A549 (cell line): ENCODE measurements around the gene BLTP2. TPM values are rescaled to one million over a fixed set of nuclear protein-coding genes. Genes with fewer than 3 reads are reported as not detected.
"Not testable (repeated sequence)": the region's sequence is repeated elsewhere in the genome, so short reads cannot be mapped to it uniquely, and the experiment has no call there.

Source experiments
- ATAC-seq, 2 experiments: fragments of 200-7000 bp in 1 of 2; fragments of >200 bp in 1 of 2; cut with Nextera tagmentation in 1 of 2; cut with Tn5 transposase in 1 of 2; 3 replicates each; pipeline versions ENCODE4 v1.8.0 to v1.9.1; 2018 to 2020; ENCODE audit warnings: mild to moderate bottlenecking in 1 of 2, moderate library complexity in 1 of 2
- CTCF ChIA-PET: fragments of 300-600 bp; sonication (Branson Sonifier 250); formaldehyde crosslinking; extraction: SDS; loops from one replicate; lab custom pipeline; 2021; ENCODE audit warnings: antibody characterized with exemption, inconsistent platforms; lab: Yijun Ruan, JAX
- POLR2A ChIA-PET: fragments of 350-600 bp; formaldehyde crosslinking; extraction: SDS; loops from one replicate; lab custom pipeline; 2021; ENCODE audit warnings: antibody characterized with exemption, inconsistent platforms; lab: Yijun Ruan, JAX
- DNase-seq, 2 experiments: peaks; one replicate each; pipeline versions ENCODE4 v3.0.0 to v3.0.0-alpha.2; 2011 to 2016; ENCODE audit warnings: low read depth in 1 of 2, low spot score in 1 of 2
- FAIRE-seq: peaks from 2 replicates; lab custom pipeline; 2011; peaks lifted over from hg19 to GRCh38; lab: Jason Lieb, UNC
- H3K27ac ChIP-seq, 2 experiments: fragments of >200 bp; sonication (Bioruptor Twin); formaldehyde crosslinking; 3 replicates each; pipeline ENCODE4 v1.5.1; 2016 to 2017
- H3K4me1 ChIP-seq: fragments of >200 bp; sonication (Bioruptor Twin); formaldehyde crosslinking; 3 replicates; pipeline ENCODE4 v1.6.1; 2016
- H3K4me2 ChIP-seq: fragments of >200 bp; sonication (Bioruptor Twin); formaldehyde crosslinking; 3 replicates; pipeline ENCODE4 v1.6.1; 2016
- H3K4me3 ChIP-seq: fragments of >200 bp; sonication (Bioruptor Twin); formaldehyde crosslinking; 3 replicates; pipeline ENCODE4 v1.5.1; 2016
- H3K9me3 ChIP-seq: fragments of >200 bp; sonication (Bioruptor Twin); formaldehyde crosslinking; 3 replicates; pipeline ENCODE4 v1.6.1; 2016
- BCL3 ChIP-seq: fragments of >200 bp; sonication (Bioruptor Twin); formaldehyde crosslinking; IDR thresholded peaks from 3 replicates; pipeline ENCODE4 v1.6.1; 2016
- BHLHE40 ChIP-seq: IDR thresholded peaks from 2 replicates; pipeline ENCODE4 v1.6.1; 2012; ENCODE audit warnings: low read depth, low read length, inconsistent platforms
- CEBPB ChIP-seq, 2 experiments: fragments of >200 bp in 1 of 2; sonication (Bioruptor Twin) in 1 of 2; formaldehyde crosslinking in 1 of 2; IDR thresholded peaks; 2 replicates each; pipeline ENCODE4 v1.6.1; 2012 to 2016
- CHD4 ChIP-seq: fragments of 200-600 bp; sonication (generic); IDR thresholded peaks from 2 replicates; pipeline ENCODE4 v1.6.1; 2016; ENCODE audit warnings: antibody characterized with exemption, mild to moderate bottlenecking, borderline replicate concordance
- E2F6 ChIP-seq: IDR thresholded peaks from 2 replicates; pipeline ENCODE4 v1.6.1; 2012; ENCODE audit warnings: low read depth, borderline replicate concordance
- EHF ChIP-seq: fragments of 250-450 bp; sonication (Bioruptor Pico); IDR thresholded peaks from 2 replicates; pipeline ENCODE4 v1.5.0; 2020; ENCODE audit warnings: mild to moderate bottlenecking
- ELK1 ChIP-seq: fragments of 150-350 bp; IDR thresholded peaks from 2 replicates; pipeline ENCODE4 v1.6.1; 2014; ENCODE audit warnings: low read depth, mild to moderate bottlenecking, low read length
- FOSL2 ChIP-seq, 2 experiments: fragments of 450-650 bp in 1 of 2; fragments of >200 bp in 1 of 2; sonication (Bioruptor Twin) in 1 of 2; formaldehyde crosslinking; IDR thresholded peaks; 2 replicates each; pipeline versions ENCODE4 v1.5.0 to v1.6.1; 2016 to 2020; ENCODE audit warnings: mild to moderate bottlenecking in 1 of 2, moderate library complexity in 1 of 2
- GATA3 ChIP-seq: IDR thresholded peaks from 2 replicates; pipeline ENCODE4 v1.6.1; 2012; ENCODE audit warnings: borderline replicate concordance
- HEYL ChIP-seq: fragments of 250-450 bp; sonication (Bioruptor Pico); IDR thresholded peaks from 2 replicates; pipeline ENCODE4 v1.8.0; 2021; ENCODE audit warnings: mild to moderate bottlenecking, moderate library complexity
- HOXA7 ChIP-seq: fragments of 250-450 bp; sonication (Bioruptor Pico); IDR thresholded peaks from 2 replicates; pipeline ENCODE4 v1.5.0; 2020; ENCODE audit warnings: mild to moderate bottlenecking, moderate library complexity
- JUN ChIP-seq, 2 experiments: fragments of >200 bp; sonication (Bioruptor Twin); formaldehyde crosslinking; IDR thresholded peaks; 2 replicates in 1 of 2; 3 replicates in 1 of 2; pipeline ENCODE4 v1.6.1; 2016 to 2017
- MAX ChIP-seq: IDR thresholded peaks from 2 replicates; pipeline ENCODE4 v1.6.1; 2012
- MAZ ChIP-seq: fragments of 150-350 bp; IDR thresholded peaks from 2 replicates; pipeline ENCODE4 v1.6.1; 2014; ENCODE audit warnings: antibody characterized with exemption, low read depth, low read length, borderline replicate concordance
- NFE2L2 ChIP-seq: fragments of 150-350 bp; conservative IDR thresholded peaks from 2 replicates; pipeline ENCODE4 v1.6.1; 2014; ENCODE audit warnings: low read length
- PBX3 ChIP-seq: IDR thresholded peaks from 2 replicates; pipeline ENCODE4 v1.6.1; 2012
- PHF8 ChIP-seq: fragments of 200-600 bp; sonication (generic); IDR thresholded peaks from 2 replicates; pipeline ENCODE4 v1.6.1; 2016; ENCODE audit warnings: low read depth, mild to moderate bottlenecking, antibody characterized with exemption, moderate library complexity, borderline replicate concordance
- POLR2A ChIP-seq: IDR thresholded peaks from 2 replicates; pipeline ENCODE4 v1.6.1; 2012; ENCODE audit warnings: mild to moderate bottlenecking, low read length
- RFX5 ChIP-seq: fragments of 450-650 bp; IDR thresholded peaks from 2 replicates; pipeline ENCODE4 v1.7.1; 2014; ENCODE audit warnings: antibody characterized with exemption, mild to moderate bottlenecking, moderate library complexity
- TFCP2L1 ChIP-seq: fragments of 250-450 bp; sonication (Bioruptor Pico); IDR thresholded peaks from 2 replicates; pipeline ENCODE4 v1.5.0; 2021; ENCODE audit warnings: mild to moderate bottlenecking
- ZFP36 ChIP-seq: fragments of 450-650 bp; IDR thresholded peaks from 2 replicates; pipeline ENCODE4 v1.6.1; 2014; ENCODE audit warnings: borderline replicate concordance; ENCODE audit not compliant: partially characterized antibody
- ZSCAN20 ChIP-seq: fragments of 250-450 bp; sonication (Bioruptor Pico); IDR thresholded peaks from 2 replicates; pipeline ENCODE4 v1.8.0; 2022; ENCODE audit warnings: mild to moderate bottlenecking, moderate library complexity
- WGBS: methylation state at CpG from one replicate; pipeline ENCODE4 v1.1.6; 2017; ENCODE audit errors: missing lambda C conversion rate; 5-methylcytosine and 5-hydroxymethylcytosine counted together
- polyA plus RNA-seq, 4 experiments: library from polyadenylated mRNA; depleted of rRNA in 3 of 4; stranded (reverse); fragments of >200 nt; fragmentation: RNase III in 1 of 4; extraction: RNeasy Plus Mini Kit Qiagen cat#74134 plus additional on column Dnase treatment in 1 of 4; gene quantifications; 2 replicates in 3 of 4; 3 replicates in 1 of 4; pipeline ENCODE4 v1.2.3, GENCODE V29; 2011 to 2017

The BLTP2 gene
- polyA plus RNA-seq, 2 of the 4 experiments (the other 2 are of a cell fraction), result 81.1 to 150 TPM

GRCh38 chr17:28661635-28662526 lies 16.9 kb upstream of the BLTP2 start, which contains the start of the genes SDF2 and SUPT6H:
TSS of gene SDF2 (minus strand) at chr17:28661906. CDS start at chr17:28661876, 30 bp downstream.
TSS of gene SUPT6H (plus strand) at chr17:28662205. CDS start at chr17:28673402, 11,197 bp downstream.
- 2% methylated on average over 57 of the region's 66 CpGs for WGBS
- H3K4me3 ChIP-seq, result peak within 1 kb of the TSS; percentile 74
- peaks cover 31% of the 10 kb centered on the region for H3K4me1 ChIP-seq
- TF ChIP-seq NFE2L2 (0 out of 2 replicates have a peak, but pooled peaks have one; percentile 12), POLR2A (peak; percentile 90), HOXA7 (CRISPR knock-in tag) (0 out of 2 replicates have a peak, but pooled peaks have one; percentile 3), BHLHE40 (no peak), JUN (IDR thresholded peaks at IDR 0.05) (peak; percentile 42 to 93; a peak in 3 of 5 replicates), E2F6 (peak; percentile 71; the same call in 1 of the 2 replicates), FOSL2 (IDR thresholded peaks at IDR 0.05) (no peak), FOSL2 (CRISPR knock-in tag; IDR thresholded peaks at IDR 0.05) (peak; percentile 20; the same call in 1 of the 2 replicates), PHF8 (peak; percentile 94), MAX (peak; percentile 76), BCL3 (peak; percentile 80; the same call in 2 of the 3 replicates), GATA3 (no peak), ELK1 (0 out of 2 replicates have a peak, but pooled peaks have one; percentile 56), CHD4 (no peak), RFX5 (no peak; the same call in 1 of the 2 replicates), CEBPB (IDR thresholded peaks at IDR 0.05) (peak in 1 of 2 experiments; percentile 50; a peak in 1 of 4 replicates), ZFP36 (no peak), ZSCAN20 (CRISPR knock-in tag) (no peak), MAZ (0 out of 2 replicates have a peak, but pooled peaks have one; percentile 67), HEYL (no peak), EHF (CRISPR knock-in tag) (0 out of 2 replicates have a peak, but pooled peaks have one; percentile 13), PBX3 (peak; percentile 54; the same call in 1 of the 2 replicates), TFCP2L1 (CRISPR knock-in tag) (peak; percentile 93)
- H3K4me2 ChIP-seq, result peak within 1 kb of the TSS; percentile 87
- no peaks in the 10 kb centered on the region for H3K9me3 ChIP-seq
- peak; percentile 92 to 97 for ATAC-seq
- ChIA-PET CTCF (interaction anchor here (0.6 to 7.1 kb wide), 15 partner anchors 9 to 217 kb away, joined by 3 to 81 read pairs (median 3); partner anchors contain the start of genes BLTP2, PIGS, PROCA1 and RPL23A), POLR2A (interaction anchor here (0.6 to 2.4 kb wide), 15 partner anchors 9 to 290 kb away, joined by 3 to 41 read pairs (median 7); partner anchors contain the start of genes BLTP2, PROCA1 and RPL23A)
- FAIRE-seq, result no peak
- H3K27ac ChIP-seq, result peak within 1 kb of the TSS; percentile 94 to 96
- DNase-seq, result peak; percentile 92 to 97

- peaks cover 31% of the 10 kb centered on the region for H3K4me1 ChIP-seq
- H3K4me3 ChIP-seq, H3K9me3 ChIP-seq, H3K4me2 ChIP-seq, H3K27ac ChIP-seq, FAIRE-seq, DNase-seq, POLR2A ChIA-PET, ATAC-seq: not testable (repeated sequence)
- 96% methylated on average over 23 of the region's 23 CpGs for WGBS
- CTCF ChIA-PET, result interaction anchor here (3.7 kb wide), 1 partner anchor 8 kb away, joined by 22 read pairs; no protein-coding TSS in a partner anchor
Observed at GRCh38 chr17:28659497-28659881, 14.5 kb upstream of the BLTP2 start.

- H3K27ac ChIP-seq, FAIRE-seq, DNase-seq, H3K4me3 ChIP-seq, POLR2A ChIA-PET, ATAC-seq, H3K4me2 ChIP-seq, H3K9me3 ChIP-seq: not testable (repeated sequence)
- CTCF ChIA-PET, result interaction anchor here (1.4 to 4.0 kb wide), 2 partner anchors 12 to 15 kb away, joined by 4 to 20 read pairs; no protein-coding TSS in a partner anchor
- 98% methylated on average over 23 of the region's 46 CpGs for WGBS
- peaks cover 26% of the 10 kb centered on the region for H3K4me1 ChIP-seq
Observed at GRCh38 chr17:28658766-28659496, 14.0 kb upstream of the BLTP2 start.

- H3K4me1 ChIP-seq, result peaks cover 20% of the 10 kb centered on the region
- POLR2A ChIA-PET, result interaction anchor here (0.9 kb wide), 1 partner anchor 61 kb away, joined by 3 read pairs; the partner anchor contains the start of gene RPL23A
- not testable (repeated sequence) for H3K4me2 ChIP-seq, DNase-seq, H3K9me3 ChIP-seq, H3K27ac ChIP-seq, FAIRE-seq, H3K4me3 ChIP-seq, ATAC-seq
- WGBS, result 77% methylated on average over 8 of the region's 8 CpGs
- CTCF ChIA-PET, result interaction anchor here (1.4 to 4.0 kb wide), 3 partner anchors 10 to 14 kb away, joined by 4 to 20 read pairs (median 4); no protein-coding TSS in a partner anchor
Observed at GRCh38 chr17:28658342-28658741, 13.4 kb upstream of the BLTP2 start.
